Measurements from ENCODE around the gene LYPD4.
A peak's percentile ranks its signal among the peaks of the same experiment; 100 is the strongest.

Gene LYPD4

DNA sequence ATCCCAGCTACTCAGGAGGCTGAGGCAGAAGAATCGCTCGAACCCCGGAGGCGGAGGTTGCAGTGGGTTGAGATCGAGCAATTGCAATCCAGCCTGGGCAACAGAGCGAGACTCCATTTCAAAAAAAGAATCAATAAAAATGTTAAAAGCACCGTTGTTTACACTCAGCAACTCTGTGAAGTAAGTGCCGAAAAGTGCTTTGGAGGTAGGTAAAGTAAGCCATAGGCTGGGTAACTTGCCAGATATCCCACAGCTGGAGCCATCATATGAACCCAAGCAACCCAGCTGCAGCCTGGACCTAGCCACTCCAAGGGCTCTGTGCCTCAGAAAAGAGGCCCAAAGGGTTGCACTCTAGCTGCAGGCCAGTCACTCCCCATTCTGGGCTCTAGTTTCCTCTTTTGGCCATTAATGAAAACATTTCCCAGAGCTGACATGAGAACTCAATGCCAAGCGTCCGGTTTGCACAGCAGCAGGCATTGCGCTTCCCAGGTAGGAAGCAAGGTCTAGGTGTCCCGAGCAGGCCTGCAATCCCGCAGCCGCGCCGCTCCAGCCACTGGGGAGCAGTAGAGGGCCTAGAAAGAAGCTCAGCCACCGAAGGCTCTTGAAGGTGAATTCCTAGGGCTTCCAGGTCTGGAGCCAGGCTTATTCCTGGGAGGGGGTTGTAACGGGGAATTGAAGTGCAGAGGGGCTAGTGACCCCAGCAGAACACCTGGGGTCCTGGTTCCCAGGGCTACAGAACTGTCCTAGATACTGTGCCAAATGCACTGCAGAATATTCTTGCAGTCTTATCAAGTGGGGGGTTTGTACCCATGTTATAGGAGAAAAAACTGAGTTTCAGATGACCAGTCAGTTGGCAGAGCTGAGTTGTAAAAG lies 28.5 kb upstream of the LYPD4 start:
- H3K9me3 ChIP-seq (ENCODE audit: control insufficient read depth in 2 of 2, low read length in 2 of 2) = no peaks in the 10 kb centered on the region
- H3K36me3 ChIP-seq (ENCODE audit: control insufficient read depth in 2 of 2, insufficient read depth in 2 of 2, low read length in 2 of 2) = peaks cover 27 to 28% of the 10 kb centered on the region in 2 donors
- H3K27ac ChIP-seq (ENCODE audit: low read depth in 2 of 2, low read length in 2 of 2) = peak overlapping the region in 1 of 2 donors; percentile 79
- H3K4me3 ChIP-seq (ENCODE audit: low read length in 2 of 2) = no peak overlapping the region
- peak overlapping the region in 1 of 2 donors; percentile 33 for H3K9ac ChIP-seq (ENCODE audit: low read depth in 1 of 2, low read length in 2 of 2)
- no peaks in the 10 kb centered on the region for H3K27me3 ChIP-seq (ENCODE audit: control insufficient read depth in 2 of 2, insufficient read depth in 2 of 2, low read length in 2 of 2)
- H3K4me1 ChIP-seq (ENCODE audit: control insufficient read depth in 2 of 2, insufficient read depth in 2 of 2, low read length in 2 of 2) = peaks cover 18 to 34% of the 10 kb centered on the region in 2 donors

DNA sequence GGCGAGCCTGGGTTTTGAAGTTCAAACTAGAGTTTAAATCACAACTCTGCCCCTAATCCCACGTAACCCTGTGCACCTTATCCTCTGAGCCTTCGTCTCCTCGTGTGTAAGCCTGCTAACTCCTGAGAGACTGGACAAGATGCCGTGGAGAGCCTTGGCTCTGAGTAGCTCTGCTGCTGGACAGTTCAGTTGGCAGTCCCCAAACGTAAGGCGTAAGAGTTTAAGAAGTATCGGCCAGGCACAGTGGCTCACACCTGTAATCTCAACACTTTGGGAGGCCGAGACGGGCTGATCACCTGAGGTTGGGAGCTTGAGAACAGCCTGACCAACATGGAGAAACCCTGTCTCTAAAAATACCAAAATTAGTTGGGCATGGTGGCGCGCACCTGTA lies 27.9 kb upstream of the LYPD4 start:
- Histone ChIP-seq H3K9ac (ENCODE audit: low read depth in 1 of 2, low read length in 2 of 2) (no peak overlapping the region), H3K9me3 (ENCODE audit: control insufficient read depth in 2 of 2, low read length in 2 of 2) (no peaks in the 10 kb centered on the region), H3K27ac (ENCODE audit: low read depth in 2 of 2, low read length in 2 of 2) (peak overlapping the region; percentile 21 to 79), H3K4me1 (ENCODE audit: control insufficient read depth in 2 of 2, insufficient read depth in 2 of 2, low read length in 2 of 2) (peaks cover 23 to 37% of the 10 kb centered on the region in 2 donors), H3K4me3 (ENCODE audit: low read length in 2 of 2) (no peak overlapping the region), H3K36me3 (ENCODE audit: control insufficient read depth in 2 of 2, insufficient read depth in 2 of 2, low read length in 2 of 2) (peaks cover 28% of the 10 kb centered on the region in 2 donors), H3K27me3 (ENCODE audit: control insufficient read depth in 2 of 2, insufficient read depth in 2 of 2, low read length in 2 of 2) (no peaks in the 10 kb centered on the region)

DNA sequence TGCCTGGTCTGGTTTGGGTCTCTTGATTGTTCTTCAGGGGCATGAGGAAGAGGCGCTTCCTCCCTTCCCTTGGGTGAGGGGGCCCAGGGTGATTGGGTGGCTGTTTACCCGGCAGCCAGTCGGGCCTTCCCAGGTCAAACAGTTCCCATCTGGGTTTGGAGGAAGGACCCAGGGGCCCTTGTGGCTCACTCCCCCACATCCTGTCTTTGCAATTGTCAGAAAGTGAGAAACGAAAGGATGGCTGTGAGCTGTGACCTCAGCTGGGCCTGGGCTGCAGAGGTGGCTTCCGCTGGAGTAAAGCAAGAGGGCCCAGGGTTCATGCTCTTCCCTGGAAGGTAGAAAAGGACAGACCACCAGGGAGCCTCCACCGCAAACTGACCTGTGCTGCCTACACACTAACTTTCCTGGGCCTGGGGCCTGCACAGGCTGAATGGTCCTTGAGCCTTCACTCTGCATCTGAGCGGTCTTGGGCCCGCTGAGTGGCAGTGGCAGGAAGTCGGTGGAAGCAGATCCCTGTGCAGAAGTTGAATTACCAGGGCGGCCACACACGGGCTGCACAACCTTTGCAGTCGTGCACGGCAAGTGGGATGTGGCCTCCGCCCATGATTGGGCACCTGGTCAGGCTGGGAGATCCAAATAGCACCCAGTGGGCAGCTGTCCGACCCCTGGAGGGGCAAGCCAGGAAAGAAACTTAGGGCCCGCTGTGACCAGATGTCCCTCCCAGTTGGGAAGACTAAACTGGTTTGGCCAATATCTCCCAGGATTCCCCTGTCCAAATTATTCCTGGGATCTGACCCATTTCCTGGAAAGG lies 27.3 kb upstream of the LYPD4 start:
- Histone ChIP-seq H3K4me3 (ENCODE audit: low read length in 2 of 2) (no peak overlapping the region), H3K4me1 (ENCODE audit: control insufficient read depth in 2 of 2, insufficient read depth in 2 of 2, low read length in 2 of 2) (peaks cover 23 to 37% of the 10 kb centered on the region in 2 donors), H3K27me3 (ENCODE audit: control insufficient read depth in 2 of 2, insufficient read depth in 2 of 2, low read length in 2 of 2) (no peaks in the 10 kb centered on the region), H3K9me3 (ENCODE audit: control insufficient read depth in 2 of 2, low read length in 2 of 2) (no peaks in the 10 kb centered on the region), H3K36me3 (ENCODE audit: control insufficient read depth in 2 of 2, insufficient read depth in 2 of 2, low read length in 2 of 2) (peaks cover 28% of the 10 kb centered on the region in 2 donors), H3K27ac (ENCODE audit: low read depth in 2 of 2, low read length in 2 of 2) (peak overlapping the region; percentile 21 to 79), H3K9ac (ENCODE audit: low read depth in 1 of 2, low read length in 2 of 2) (no peak overlapping the region)

DNA sequence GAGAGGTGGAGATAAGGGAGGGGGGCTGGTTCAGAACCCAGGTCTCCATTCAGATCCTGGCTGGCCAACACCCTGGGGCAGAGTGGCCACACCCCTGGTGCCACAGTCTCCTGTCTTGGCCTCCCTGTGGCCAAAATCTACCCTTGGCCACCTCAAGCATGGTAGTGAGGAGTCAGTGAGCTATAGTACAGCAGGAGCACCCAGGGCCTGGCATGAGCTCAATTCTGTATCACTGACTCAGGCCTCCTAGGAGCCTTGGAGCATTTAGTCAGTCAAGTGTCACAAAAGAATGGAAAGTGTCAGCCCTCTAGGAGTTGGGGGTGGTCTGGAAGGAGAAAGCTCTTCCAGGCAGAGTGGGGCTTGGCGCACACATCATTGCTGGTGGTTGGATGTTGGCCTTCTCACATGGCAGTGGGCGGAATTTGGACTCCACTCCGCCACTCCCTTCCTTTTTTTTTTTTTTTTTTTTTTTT lies 26.0 kb upstream of the LYPD4 start:
- peaks cover 28 to 35% of the 10 kb centered on the region in 2 donors for H3K4me1 ChIP-seq (ENCODE audit: control insufficient read depth in 2 of 2, insufficient read depth in 2 of 2, low read length in 2 of 2)
- H3K9ac ChIP-seq (ENCODE audit: low read depth in 1 of 2, low read length in 2 of 2) = no peak overlapping the region
- no peaks in the 10 kb centered on the region for H3K27me3 ChIP-seq (ENCODE audit: control insufficient read depth in 2 of 2, insufficient read depth in 2 of 2, low read length in 2 of 2)
- H3K27ac ChIP-seq (ENCODE audit: low read depth in 2 of 2, low read length in 2 of 2) = peak overlapping the region in 1 of 2 donors; percentile 58
- peaks cover 30 to 32% of the 10 kb centered on the region in 2 donors for H3K36me3 ChIP-seq (ENCODE audit: control insufficient read depth in 2 of 2, insufficient read depth in 2 of 2, low read length in 2 of 2)
- H3K4me3 ChIP-seq (ENCODE audit: low read length in 2 of 2) = peak overlapping the region in 1 of 2 donors; percentile 26
- no peaks in the 10 kb centered on the region for H3K9me3 ChIP-seq (ENCODE audit: control insufficient read depth in 2 of 2, low read length in 2 of 2)

DNA sequence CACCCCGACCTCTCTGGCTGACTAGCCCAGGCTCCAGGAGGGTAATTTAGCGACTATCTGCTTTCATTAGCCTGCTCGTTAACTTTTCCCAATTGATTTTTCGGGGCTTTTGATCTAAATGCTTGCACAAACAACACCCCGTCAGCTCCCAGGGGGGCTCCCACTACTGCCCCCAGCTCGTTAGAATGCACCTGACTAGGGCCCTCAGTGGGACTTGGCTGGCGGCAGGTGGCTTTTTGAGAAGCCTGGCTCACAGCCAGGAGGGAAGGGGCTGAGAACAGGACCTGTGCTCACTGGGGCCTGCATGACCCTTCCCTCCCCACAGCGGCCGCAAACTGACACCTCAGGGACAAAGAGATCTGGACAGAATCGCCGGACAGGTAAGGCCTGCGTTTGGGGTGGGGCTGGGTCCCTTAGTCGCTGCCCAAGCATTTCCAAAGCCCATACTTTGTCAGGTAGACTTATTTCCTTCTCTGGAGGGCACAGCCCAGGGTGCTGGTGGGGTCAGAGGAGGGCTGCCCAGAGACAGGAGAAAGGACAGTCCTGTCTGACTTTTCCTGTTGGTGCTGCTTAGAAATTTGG lies 25.0 kb upstream of the LYPD4 start:
- Histone ChIP-seq H3K4me3 (ENCODE audit: low read length in 2 of 2) (no peak overlapping the region), H3K27ac (ENCODE audit: low read depth in 2 of 2, low read length in 2 of 2) (peak overlapping the region in 1 of 2 donors; percentile 9), H3K27me3 (ENCODE audit: control insufficient read depth in 2 of 2, insufficient read depth in 2 of 2, low read length in 2 of 2) (no peaks in the 10 kb centered on the region), H3K9me3 (ENCODE audit: control insufficient read depth in 2 of 2, low read length in 2 of 2) (no peaks in the 10 kb centered on the region), H3K4me1 (ENCODE audit: control insufficient read depth in 2 of 2, insufficient read depth in 2 of 2, low read length in 2 of 2) (peaks cover 30 to 39% of the 10 kb centered on the region in 2 donors), H3K9ac (ENCODE audit: low read depth in 1 of 2, low read length in 2 of 2) (no peak overlapping the region), H3K36me3 (ENCODE audit: control insufficient read depth in 2 of 2, insufficient read depth in 2 of 2, low read length in 2 of 2) (peaks cover 39 to 40% of the 10 kb centered on the region in 2 donors)

DNA sequence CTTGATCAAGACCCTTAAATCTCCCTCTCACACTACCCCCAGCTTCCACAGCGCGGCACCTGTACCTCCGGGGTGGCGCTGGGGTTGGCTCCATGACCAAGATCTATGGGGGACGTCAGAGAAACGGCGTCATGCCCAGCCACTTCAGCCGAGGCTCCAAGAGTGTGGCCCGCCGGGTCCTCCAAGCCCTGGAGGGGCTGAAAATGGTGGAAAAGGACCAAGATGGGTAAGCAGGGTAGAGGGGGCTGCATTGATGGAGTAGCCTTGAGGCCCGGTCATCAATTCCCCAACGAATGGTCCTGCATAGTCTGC lies 24.5 kb upstream of the LYPD4 start:
- Histone ChIP-seq H3K27ac (ENCODE audit: low read depth in 2 of 2, low read length in 2 of 2) (peak overlapping the region in 1 of 2 donors; percentile 9), H3K4me3 (ENCODE audit: low read length in 2 of 2) (no peak overlapping the region), H3K9ac (ENCODE audit: low read depth in 1 of 2, low read length in 2 of 2) (no peak overlapping the region), H3K36me3 (ENCODE audit: control insufficient read depth in 2 of 2, insufficient read depth in 2 of 2, low read length in 2 of 2) (peaks cover 44 to 45% of the 10 kb centered on the region in 2 donors), H3K9me3 (ENCODE audit: control insufficient read depth in 2 of 2, low read length in 2 of 2) (no peaks in the 10 kb centered on the region), H3K27me3 (ENCODE audit: control insufficient read depth in 2 of 2, insufficient read depth in 2 of 2, low read length in 2 of 2) (no peaks in the 10 kb centered on the region), H3K4me1 (ENCODE audit: control insufficient read depth in 2 of 2, insufficient read depth in 2 of 2, low read length in 2 of 2) (peaks cover 32 to 40% of the 10 kb centered on the region in 2 donors)

DNA sequence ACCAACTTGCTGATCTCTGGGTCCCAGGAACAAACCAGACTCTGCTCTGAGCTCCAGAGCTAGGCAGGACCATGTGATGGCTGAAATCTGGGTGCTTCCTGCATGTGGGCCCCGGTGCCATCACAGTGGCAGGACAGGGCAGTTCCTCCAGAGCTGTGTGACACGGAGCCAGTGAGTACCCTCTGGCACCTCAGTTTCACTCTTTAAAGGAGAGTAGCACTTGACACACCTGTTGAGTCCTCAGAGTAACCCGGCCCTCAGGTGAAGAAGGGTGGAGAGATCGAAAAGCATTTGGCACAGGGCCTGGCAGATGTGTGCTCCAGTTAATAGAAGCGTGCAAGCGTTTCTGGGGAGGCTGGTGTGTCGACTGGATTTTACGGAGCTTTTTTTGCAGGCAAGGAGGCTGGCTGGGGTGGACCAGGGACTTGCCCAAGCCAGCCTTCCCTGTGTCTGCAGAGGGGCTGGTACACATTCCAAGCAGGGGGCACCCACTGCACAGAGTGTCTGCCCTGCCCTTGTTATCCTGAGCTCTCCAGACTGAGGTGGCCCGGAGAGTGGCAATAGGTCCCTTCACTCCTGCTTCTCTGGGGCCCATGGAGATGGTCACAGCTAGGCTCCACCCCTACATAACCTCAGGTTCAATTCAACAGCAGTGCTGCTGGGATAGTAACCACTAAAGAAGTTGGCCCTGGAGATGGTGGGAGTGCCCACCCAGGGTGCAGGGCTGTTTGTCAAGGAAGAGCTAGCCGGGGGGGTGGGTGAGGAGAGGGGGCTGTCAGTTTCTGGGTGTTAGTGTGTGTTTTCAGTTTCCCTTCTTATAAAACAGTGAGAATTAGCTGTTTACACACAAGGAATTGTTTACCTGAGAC lies 23.9 kb upstream of the LYPD4 start:
- peaks cover 35 to 38% of the 10 kb centered on the region in 2 donors for H3K4me1 ChIP-seq (ENCODE audit: control insufficient read depth in 2 of 2, insufficient read depth in 2 of 2, low read length in 2 of 2)
- peak overlapping the region in 1 of 2 donors; percentile 15 for H3K4me3 ChIP-seq (ENCODE audit: low read length in 2 of 2)
- no peaks in the 10 kb centered on the region for H3K9me3 ChIP-seq (ENCODE audit: control insufficient read depth in 2 of 2, low read length in 2 of 2)
- H3K9ac ChIP-seq (ENCODE audit: low read depth in 1 of 2, low read length in 2 of 2) = peak overlapping the region in 1 of 2 donors; percentile 34
- peak overlapping the region in 1 of 2 donors; percentile 9 for H3K27ac ChIP-seq (ENCODE audit: low read depth in 2 of 2, low read length in 2 of 2)
- no peaks in the 10 kb centered on the region for H3K27me3 ChIP-seq (ENCODE audit: control insufficient read depth in 2 of 2, insufficient read depth in 2 of 2, low read length in 2 of 2)
- peaks cover 47 to 49% of the 10 kb centered on the region in 2 donors for H3K36me3 ChIP-seq (ENCODE audit: control insufficient read depth in 2 of 2, insufficient read depth in 2 of 2, low read length in 2 of 2)

DNA sequence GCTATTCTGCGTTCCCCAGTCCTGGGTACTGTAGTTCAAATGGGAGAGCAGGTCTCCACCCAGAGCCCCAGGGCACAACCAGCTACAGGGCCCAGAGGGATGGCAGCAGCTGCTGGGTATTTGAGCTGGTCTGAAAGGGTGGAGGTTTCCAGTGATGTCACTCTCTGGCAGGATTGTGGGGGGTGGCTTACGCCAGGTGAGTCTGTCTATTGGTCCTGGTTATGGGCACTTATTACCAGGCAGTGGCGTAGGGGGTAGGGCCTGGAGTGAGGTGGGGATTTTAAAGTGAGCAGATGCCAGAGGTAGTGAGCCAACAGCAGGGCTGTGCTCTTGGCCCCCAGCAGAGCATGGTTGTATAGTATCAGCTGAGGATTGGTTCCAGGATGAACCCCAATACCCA lies 21.8 kb upstream of the LYPD4 start:
- peaks cover 42 to 49% of the 10 kb centered on the region in 2 donors for H3K4me1 ChIP-seq (ENCODE audit: control insufficient read depth in 2 of 2, insufficient read depth in 2 of 2, low read length in 2 of 2)
- no peak overlapping the region for H3K27ac ChIP-seq (ENCODE audit: low read depth in 2 of 2, low read length in 2 of 2)
- H3K27me3 ChIP-seq (ENCODE audit: control insufficient read depth in 2 of 2, insufficient read depth in 2 of 2, low read length in 2 of 2) = no peaks in the 10 kb centered on the region
- H3K9ac ChIP-seq (ENCODE audit: low read depth in 1 of 2, low read length in 2 of 2) = no peak overlapping the region
- peaks cover 57 to 62% of the 10 kb centered on the region in 2 donors for H3K36me3 ChIP-seq (ENCODE audit: control insufficient read depth in 2 of 2, insufficient read depth in 2 of 2, low read length in 2 of 2)
- H3K4me3 ChIP-seq (ENCODE audit: low read length in 2 of 2) = no peak overlapping the region
- no peaks in the 10 kb centered on the region for H3K9me3 ChIP-seq (ENCODE audit: control insufficient read depth in 2 of 2, low read length in 2 of 2)

DNA sequence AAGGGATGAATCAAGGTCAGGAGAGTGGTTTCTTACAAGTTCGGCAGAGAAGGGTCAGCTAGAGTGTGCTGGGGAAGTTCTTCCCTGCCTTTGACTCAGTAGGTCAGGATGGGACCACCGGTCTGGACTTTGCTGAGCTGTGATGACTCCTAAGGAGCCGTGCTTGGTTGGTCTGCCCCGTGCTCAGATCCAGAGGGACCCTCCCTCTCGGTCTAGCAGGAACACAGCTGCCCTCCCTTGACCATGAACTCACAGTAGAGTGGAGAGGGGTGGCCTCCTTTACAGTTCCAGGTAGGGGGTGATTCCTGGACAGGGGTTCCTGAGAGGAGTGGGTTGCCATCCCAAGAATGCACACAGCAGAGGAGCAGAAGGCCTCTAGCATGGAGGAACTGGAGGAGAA lies 19.9 kb upstream of the LYPD4 start:
- Histone ChIP-seq H3K4me1 (ENCODE audit: control insufficient read depth in 2 of 2, insufficient read depth in 2 of 2, low read length in 2 of 2) (peaks cover 43 to 49% of the 10 kb centered on the region in 2 donors), H3K27ac (ENCODE audit: low read depth in 2 of 2, low read length in 2 of 2) (no peak overlapping the region), H3K36me3 (ENCODE audit: control insufficient read depth in 2 of 2, insufficient read depth in 2 of 2, low read length in 2 of 2) (peaks cover 47 to 56% of the 10 kb centered on the region in 2 donors), H3K27me3 (ENCODE audit: control insufficient read depth in 2 of 2, insufficient read depth in 2 of 2, low read length in 2 of 2) (no peaks in the 10 kb centered on the region), H3K4me3 (ENCODE audit: low read length in 2 of 2) (no peak overlapping the region), H3K9ac (ENCODE audit: low read depth in 1 of 2, low read length in 2 of 2) (no peak overlapping the region), H3K9me3 (ENCODE audit: control insufficient read depth in 2 of 2, low read length in 2 of 2) (no peaks in the 10 kb centered on the region)
